ENCODE results near the gene CKAP5. TPM values are rescaled to one million over a fixed set of nuclear protein-coding genes. Genes with fewer than 3 reads are reported as not detected.
A peak's percentile ranks its signal among the peaks of the same experiment; 100 is the strongest.
"Not testable (repeated sequence)": the region's sequence is repeated elsewhere in the genome, so short reads cannot be mapped to it uniquely, and the experiment has no call there.

CKAP5 gene
- total RNA-seq, 1 experiment from 2014 or later = 190 TPM

- H3T11ph ChIP-seq (ENCODE audit: low read length) = no peak overlapping the region
- no peak for DNase-seq
- H2BK5ac ChIP-seq (ENCODE audit: insufficient read length, low read length) = no peak overlapping the region
- no peaks in the 10 kb centered on the region for H3K27me3 Mint-ChIP-seq (ENCODE audit: low read depth)
- H3K4ac ChIP-seq (ENCODE audit: low read depth, low read length) = no peak overlapping the region
- no peak overlapping the region for H3K14ac ChIP-seq (ENCODE audit: insufficient read depth, low read length)
- no peaks in the 10 kb centered on the region for H3K79me1 ChIP-seq (ENCODE audit: insufficient read depth, low read depth, low read length, poor library complexity, severe bottlenecking)
- H3K27ac ChIP-seq (ENCODE audit: insufficient read length, low read depth, low read length) = no peak overlapping the region
- H4K91ac ChIP-seq (ENCODE audit: insufficient read length, low read depth, low read length) = no peak overlapping the region
- peaks cover 0 to 18% (median 2%) of the 10 kb centered on the region in 3 experiments; a peak in 5 of 7 replicates for H3K36me3 Mint-ChIP-seq (ENCODE audit: insufficient read depth in 1 of 3, low read depth in 3 of 3)
- no peaks in the 10 kb centered on the region for H3K4me1 ChIP-seq (ENCODE audit: insufficient read depth, low read length)
- no peaks in the 10 kb centered on the region for H3K23me2 ChIP-seq (ENCODE audit: insufficient read length, low read depth, low read length, poor library complexity, severe bottlenecking)
- no peak overlapping the region for H3K18ac ChIP-seq (ENCODE audit: insufficient read length, low read depth, low read length)
- TF ChIP-seq CTCF (conservative IDR thresholded peaks at IDR 0.05) = no peak
- H3K56ac ChIP-seq (ENCODE audit: insufficient read length, low read depth, low read length) = no peak overlapping the region
- H2BK20ac ChIP-seq (ENCODE audit: low read depth, low read length, poor library complexity, severe bottlenecking) = no peak overlapping the region
- H2BK12ac ChIP-seq (ENCODE audit: insufficient read length, low read depth, low read length) = no peak overlapping the region
- H2AFZ ChIP-seq (ENCODE audit: low read length) = no peak overlapping the region
- H3K27ac Mint-ChIP-seq = no peak overlapping the region
- no peaks in the 10 kb centered on the region for H3K9me3 ChIP-seq (ENCODE audit: control insufficient read depth, low read depth, low read length)
- no peaks in the 10 kb centered on the region for H3K27me3 ChIP-seq (ENCODE audit: insufficient read depth, low read length)
- H3K9me3 Mint-ChIP-seq = no peaks in the 10 kb centered on the region
- no peak overlapping the region for H2BK15ac ChIP-seq (ENCODE audit: low read depth, low read length)
- H4K5ac ChIP-seq (ENCODE audit: insufficient read length, low read depth, low read length) = no peak overlapping the region
- H3K4me2 ChIP-seq (ENCODE audit: insufficient read depth, insufficient read length, low read length) = no peak overlapping the region
- H2BK120ac ChIP-seq (ENCODE audit: low read depth, low read length, poor library complexity, severe bottlenecking) = no peak overlapping the region
- no peaks in the 10 kb centered on the region for H3K79me2 ChIP-seq (ENCODE audit: insufficient read depth, low read length)
- H3K9ac ChIP-seq (ENCODE audit: extremely low read depth, insufficient read length, low read length) = no peak overlapping the region
- WGBS (ENCODE audit: extremely low coverage, insufficient read length, low lambda C conversion rate) = no CpG with 5 or more reads among the region's 10 CpGs
- H4K8ac ChIP-seq (replicated peaks; ENCODE audit: insufficient read length, low read depth, low read length) = no peak overlapping the region
- H2AK5ac ChIP-seq (ENCODE audit: insufficient read length, low read length) = no peak overlapping the region
- no peak overlapping the region for H3K4me3 Mint-ChIP-seq
- H3K23ac ChIP-seq (ENCODE audit: insufficient read length, low read depth, low read length) = no peak overlapping the region
- no peaks in the 10 kb centered on the region for H4K20me1 ChIP-seq (ENCODE audit: control insufficient read depth, insufficient read depth, insufficient read length)
- no peaks in the 10 kb centered on the region for H3K4me1 Mint-ChIP-seq
Measured at GRCh38 chr11:46710821-46711269, 135.2 kb downstream of the CKAP5 start.

- H4K91ac ChIP-seq (ENCODE audit: insufficient read length, low read depth, low read length); H3K4ac ChIP-seq (ENCODE audit: low read depth, low read length); H3K79me1 ChIP-seq (ENCODE audit: insufficient read depth, low read depth, low read length, poor library complexity, severe bottlenecking); H4K8ac ChIP-seq (replicated peaks; ENCODE audit: insufficient read length, low read depth, low read length); H3K23me2 ChIP-seq (ENCODE audit: insufficient read length, low read depth, low read length, poor library complexity, severe bottlenecking); H4K5ac ChIP-seq (ENCODE audit: insufficient read length, low read depth, low read length); H2AFZ ChIP-seq (ENCODE audit: low read length); H2BK15ac ChIP-seq (ENCODE audit: low read depth, low read length); H2BK120ac ChIP-seq (ENCODE audit: low read depth, low read length, poor library complexity, severe bottlenecking); H2BK12ac ChIP-seq (ENCODE audit: insufficient read length, low read depth, low read length); H3K27me3 ChIP-seq (ENCODE audit: insufficient read depth, low read length); H2AK5ac ChIP-seq (ENCODE audit: insufficient read length, low read length); H3K9ac ChIP-seq (ENCODE audit: extremely low read depth, insufficient read length, low read length); H3K27me3 Mint-ChIP-seq (ENCODE audit: low read depth); H3K4me2 ChIP-seq (ENCODE audit: insufficient read depth, insufficient read length, low read length); H3K23ac ChIP-seq (ENCODE audit: insufficient read length, low read depth, low read length); H4K20me1 ChIP-seq (ENCODE audit: control insufficient read depth, insufficient read depth, insufficient read length); H3K4me1 ChIP-seq (ENCODE audit: insufficient read depth, low read length); H3K18ac ChIP-seq (ENCODE audit: insufficient read length, low read depth, low read length); H3K4me1 Mint-ChIP-seq; H2BK20ac ChIP-seq (ENCODE audit: low read depth, low read length, poor library complexity, severe bottlenecking); H3K9me3 ChIP-seq (ENCODE audit: control insufficient read depth, low read depth, low read length); H3K4me3 Mint-ChIP-seq; H3K9me3 Mint-ChIP-seq; H2BK5ac ChIP-seq (ENCODE audit: insufficient read length, low read length); H3K27ac ChIP-seq (ENCODE audit: insufficient read length, low read depth, low read length); H3K56ac ChIP-seq (ENCODE audit: insufficient read length, low read depth, low read length); DNase-seq; H3K79me2 ChIP-seq (ENCODE audit: insufficient read depth, low read length); H3K14ac ChIP-seq (ENCODE audit: insufficient read depth, low read length); H3T11ph ChIP-seq (ENCODE audit: low read length): not testable (repeated sequence)
- Mint-ChIP-seq H3K36me3 (ENCODE audit: insufficient read depth in 1 of 3, low read depth in 3 of 3) (peaks cover 6 to 29% (median 13%) of the 10 kb centered on the region in 3 experiments; a peak in 6 of 7 replicates), H3K27ac (0 out of 7 replicates have a peak overlapping the region, but pooled peaks of 1 of the 3 experiments have one; percentile 0)
- no CpG with 5 or more reads among the region's 9 CpGs for WGBS (ENCODE audit: extremely low coverage, insufficient read length, low lambda C conversion rate)
Measured at GRCh38 chr11:46709351-46709750, 136.7 kb downstream of the CKAP5 start.
